Testis (tissue), 2 donors: Measurements from ENCODE around the gene CGB1.

Experiments used
- CTCF ChIP-seq, 3 experiments: fragments of 450-650 bp in 2 of 3; fragments of 200-600 bp in 1 of 3; sonication (generic) in 1 of 3; IDR thresholded peaks; one replicate each; pipeline ENCODE4 v1.5.1; 2016 to 2019; ENCODE audit warnings: antibody characterized with exemption in 3 of 3, mild to moderate bottlenecking in 2 of 3, moderate library complexity in 1 of 3
- POLR2A ChIP-seq: fragments of 450-650 bp; IDR thresholded peaks from one replicate; pipeline ENCODE4 v1.6.1; 2017; ENCODE audit warnings: antibody characterized with exemption, mild to moderate bottlenecking, moderate library complexity

- TF ChIP-seq CTCF (IDR thresholded peaks at IDR 0.05) (no peak), POLR2A (no peak)
These were observed 26.2 kb downstream of the CGB1 start for GRCh38 chr19:49010453-49010852.
